ENCODE data around the gene PHLDB2.

DNA sequence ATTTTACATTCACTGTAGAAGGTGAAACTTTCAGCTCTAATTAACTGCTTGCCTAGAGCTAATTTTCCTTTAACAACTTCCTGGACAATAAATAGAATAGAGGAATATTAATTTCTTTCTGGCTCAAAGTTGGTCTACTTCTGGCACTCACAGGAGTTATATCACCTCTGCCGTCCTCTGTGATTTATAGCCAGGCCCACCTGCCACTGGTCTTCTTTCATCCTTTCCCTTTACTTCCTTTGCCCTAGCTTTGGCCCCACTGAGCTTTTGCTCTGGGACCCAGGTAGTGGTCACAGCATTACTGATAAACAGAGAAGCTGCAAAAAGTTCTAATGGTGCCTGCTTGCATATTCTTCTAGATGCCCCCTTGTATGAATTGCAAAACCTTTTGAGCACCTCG, 70.4 kb downstream of the PHLDB2 start:
- TF ChIP-seq POLR2AphosphoS5 (IDR thresholded peaks at IDR 0.05; ENCODE audit: low read depth, low read length) (no peak), TAF1 (IDR thresholded peaks at IDR 0.05; ENCODE audit: borderline replicate concordance, insufficient read depth, low read length) (no peak), FOXP2 (optimal IDR thresholded peaks at IDR 0.05; ENCODE audit: borderline replicate concordance, extremely low read depth, extremely low read length, insufficient read depth) (no peak), SIN3A (IDR thresholded peaks at IDR 0.05; ENCODE audit: borderline replicate concordance, insufficient read depth, low read length) (no peak)
- TF ChIP-seq, protein P1, sequence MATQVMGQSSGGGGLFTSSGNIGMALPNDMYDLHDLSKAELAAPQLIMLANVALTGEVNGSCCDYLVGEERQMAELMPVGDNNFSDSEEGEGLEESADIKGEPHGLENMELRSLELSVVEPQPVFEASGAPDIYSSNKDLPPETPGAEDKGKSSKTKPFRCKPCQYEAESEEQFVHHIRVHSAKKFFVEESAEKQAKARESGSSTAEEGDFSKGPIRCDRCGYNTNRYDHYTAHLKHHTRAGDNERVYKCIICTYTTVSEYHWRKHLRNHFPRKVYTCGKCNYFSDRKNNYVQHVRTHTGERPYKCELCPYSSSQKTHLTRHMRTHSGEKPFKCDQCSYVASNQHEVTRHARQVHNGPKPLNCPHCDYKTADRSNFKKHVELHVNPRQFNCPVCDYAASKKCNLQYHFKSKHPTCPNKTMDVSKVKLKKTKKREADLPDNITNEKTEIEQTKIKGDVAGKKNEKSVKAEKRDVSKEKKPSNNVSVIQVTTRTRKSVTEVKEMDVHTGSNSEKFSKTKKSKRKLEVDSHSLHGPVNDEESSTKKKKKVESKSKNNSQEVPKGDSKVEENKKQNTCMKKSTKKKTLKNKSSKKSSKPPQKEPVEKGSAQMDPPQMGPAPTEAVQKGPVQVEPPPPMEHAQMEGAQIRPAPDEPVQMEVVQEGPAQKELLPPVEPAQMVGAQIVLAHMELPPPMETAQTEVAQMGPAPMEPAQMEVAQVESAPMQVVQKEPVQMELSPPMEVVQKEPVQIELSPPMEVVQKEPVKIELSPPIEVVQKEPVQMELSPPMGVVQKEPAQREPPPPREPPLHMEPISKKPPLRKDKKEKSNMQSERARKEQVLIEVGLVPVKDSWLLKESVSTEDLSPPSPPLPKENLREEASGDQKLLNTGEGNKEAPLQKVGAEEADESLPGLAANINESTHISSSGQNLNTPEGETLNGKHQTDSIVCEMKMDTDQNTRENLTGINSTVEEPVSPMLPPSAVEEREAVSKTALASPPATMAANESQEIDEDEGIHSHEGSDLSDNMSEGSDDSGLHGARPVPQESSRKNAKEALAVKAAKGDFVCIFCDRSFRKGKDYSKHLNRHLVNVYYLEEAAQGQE (IDR thresholded peaks at IDR 0.05; ENCODE audit: insufficient read depth in 1 of 2, low read depth in 2 of 2, low read length in 2 of 2), result no peak
